NCI-H226 (cell line): ENCODE results near the gene MRPS12.

Source experiments
- DNase-seq: peaks from one replicate; pipeline ENCODE4 v3.0.0-alpha.2; 2015

The MRPS12 gene

GRCh38 chr19:38977445-38978325, 46.9 kb downstream of the MRPS12 start:
- DNase-seq = no peak

DNA sequence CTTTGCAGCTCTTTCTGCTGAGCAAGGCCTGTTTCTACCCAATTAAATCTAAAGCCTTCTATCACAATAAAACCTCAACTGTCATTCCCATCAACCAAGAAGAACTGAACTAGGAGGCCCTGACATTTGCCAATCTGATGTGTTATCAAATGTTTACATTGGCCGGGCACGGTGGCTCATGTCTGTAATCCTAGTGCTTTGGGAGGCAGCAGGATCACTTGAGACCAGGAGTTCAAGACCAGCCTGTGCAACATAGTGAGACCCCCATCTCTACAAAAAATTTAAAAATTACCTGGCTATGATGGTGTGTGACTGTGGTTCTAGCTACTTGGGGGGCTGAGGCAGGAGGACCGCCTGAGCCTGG, 47.6 kb downstream of the MRPS12 start:
- no peak for DNase-seq

GRCh38 chr19:38979812-38980211, 49.1 kb downstream of the MRPS12 start:
- no peak for DNase-seq

- no peak for DNase-seq
Measured at GRCh38 chr19:38980583-38981374, 50.0 kb downstream of the MRPS12 start.
